GM21447 (cell line): ENCODE measurements around the gene GGNBP2.
"Not testable (repeated sequence)": the region's sequence is repeated elsewhere in the genome, so short reads cannot be mapped to it uniquely, and the experiment has no call there.

Source experiments
- ATAC-seq: cut with Tn5 transposase; IDR thresholded peaks from one replicate; pipeline ENCODE4 v1.9.1; 2021; ENCODE audit not compliant: unreplicated experiment

The GGNBP2 gene

GRCh38 chr17:36600465-36600864 lies 55.7 kb downstream of the GGNBP2 start:
- no peak for ATAC-seq

- ATAC-seq, result no peak
Observed at GRCh38 chr17:36600936-36601302, 56.2 kb downstream of the GGNBP2 start.

- ATAC-seq, result peak; percentile 76
Observed at GRCh38 chr17:36601303-36602029, 56.7 kb downstream of the GGNBP2 start, which contains the start of gene MRM1. Gene MRM1, plus strand, starts transcription at chr17:36601583. Its CDS starts 228 bp downstream, at chr17:36601811.

GRCh38 chr17:36602030-36602748 lies 57.5 kb downstream of the GGNBP2 start:
- peak; percentile 11 for ATAC-seq

GRCh38 chr17:36602924-36603384 lies 58.2 kb downstream of the GGNBP2 start:
- ATAC-seq, result no peak

- ATAC-seq, result not testable (repeated sequence)
Observed at GRCh38 chr17:36605028-36605427, 60.3 kb downstream of the GGNBP2 start.

GRCh38 chr17:36608280-36608679 lies 63.6 kb downstream of the GGNBP2 start:
- ATAC-seq, result no peak

GRCh38 chr17:36608794-36609497 lies 64.2 kb downstream of the GGNBP2 start:
- ATAC-seq, result no peak

- no peak for ATAC-seq
Observed at GRCh38 chr17:36609498-36609862, 64.8 kb downstream of the GGNBP2 start.

GRCh38 chr17:36610474-36610873 lies 65.8 kb downstream of the GGNBP2 start:
- ATAC-seq, result no peak

GRCh38 chr17:36611345-36612072 lies 66.8 kb downstream of the GGNBP2 start:
- ATAC-seq, result no peak

- no peak for ATAC-seq
Observed at GRCh38 chr17:36612323-36612722, 67.6 kb downstream of the GGNBP2 start.

- no peak for ATAC-seq
Observed at GRCh38 chr17:36613155-36613554, 68.4 kb downstream of the GGNBP2 start.

- ATAC-seq, result no peak
Observed at GRCh38 chr17:36614081-36614480, 69.4 kb downstream of the GGNBP2 start.

- ATAC-seq, result no peak
Observed at GRCh38 chr17:36614933-36615332, 70.2 kb downstream of the GGNBP2 start.

GRCh38 chr17:36616061-36617029 lies 71.6 kb downstream of the GGNBP2 start:
- no peak for ATAC-seq

- ATAC-seq, result no peak
Observed at GRCh38 chr17:36617773-36618172, 73.1 kb downstream of the GGNBP2 start.

- ATAC-seq, result no peak
Observed at GRCh38 chr17:36623281-36623680, 78.6 kb downstream of the GGNBP2 start.

GRCh38 chr17:36625188-36625587 lies 80.5 kb downstream of the GGNBP2 start:
- no peak for ATAC-seq

GRCh38 chr17:36627101-36627500 lies 82.4 kb downstream of the GGNBP2 start:
- no peak for ATAC-seq
